ENCODE results near the gene ATP8B3. TPM values are rescaled to one million over a fixed set of nuclear protein-coding genes. Genes with fewer than 3 reads are reported as not detected.

Gene ATP8B3
- total RNA-seq, 4 donors from 2014 or later: 1.3 to 2.0 (median 1.6) TPM; not detected in 1

GRCh38 chr19:1847348-1847683 is 35.2 kb upstream of the ATP8B3 start:
- TF ChIP-seq CTCF (IDR thresholded peaks at IDR 0.05): no peak
- no peak for TF ChIP-seq POLR2A (IDR thresholded peaks at IDR 0.05)
- DNase-seq: no peak
- 11 to 13% methylated on average over 12 of the region's 12 CpGs for whole genome bisulfite sequencing, 2 donors
- Histone ChIP-seq H3K27ac (peak overlapping the region in 1 of 3 donors; percentile 99), H3K36me3 (no peaks in the 10 kb centered on the region), H3K4me3 (replicated peaks in 1 of 3) (peak overlapping the region in 2 of 3 donors; percentile 90 to 100), H3K27me3 (no peaks in the 10 kb centered on the region), H3K9me3 (no peaks in the 10 kb centered on the region), H3K4me1 (peaks cover 21 to 43% of the 10 kb centered on the region in 2 donors)
- intact Hi-C loops (cut with DNase I): no loop called here

GRCh38 chr19:1846517-1847204 is 34.6 kb upstream of the ATP8B3 start:
- no peaks in the 10 kb centered on the region for H3K9me3 ChIP-seq
- peak overlapping the region in 1 of 3 donors; percentile 100 for H3K4me3 ChIP-seq (replicated peaks in 1 of 3)
- H3K4me1 ChIP-seq: peaks cover 21 to 46% of the 10 kb centered on the region in 2 donors
- DNase-seq: no peak
- intact Hi-C loops (cut with DNase I): no loop called here
- TF ChIP-seq POLR2A (IDR thresholded peaks at IDR 0.05) (no peak), CTCF (IDR thresholded peaks at IDR 0.05) (no peak)
- H3K27me3 ChIP-seq: no peaks in the 10 kb centered on the region
- 87% methylated on average over 24 to 29 of the region's 29 CpGs for WGBS, 2 donors
- H3K27ac ChIP-seq: no peak overlapping the region
- no peaks in the 10 kb centered on the region for H3K36me3 ChIP-seq

- H3K9me3 ChIP-seq: no peaks in the 10 kb centered on the region
- 88 to 97% methylated on average over 11 of the region's 11 CpGs for WGBS, 2 donors
- TF ChIP-seq CTCF (IDR thresholded peaks at IDR 0.05) (no peak), POLR2A (IDR thresholded peaks at IDR 0.05) (no peak)
- H3K4me1 ChIP-seq: peaks cover 21 to 54% of the 10 kb centered on the region in 2 donors
- no peak overlapping the region for H3K27ac ChIP-seq
- no peaks in the 10 kb centered on the region for H3K36me3 ChIP-seq
- H3K4me3 ChIP-seq (replicated peaks in 1 of 3): no peak overlapping the region
- intact Hi-C loops (cut with DNase I): no loop called here
- DNase-seq: no peak
- no peaks in the 10 kb centered on the region for H3K27me3 ChIP-seq
These were observed 33.6 kb upstream of the ATP8B3 start for GRCh38 chr19:1845642-1846041.

- H3K4me3 ChIP-seq (replicated peaks in 1 of 3): no peak overlapping the region
- no peak for DNase-seq
- H3K36me3 ChIP-seq: no peaks in the 10 kb centered on the region
- no peaks in the 10 kb centered on the region for H3K27me3 ChIP-seq
- intact Hi-C loops (cut with DNase I): no loop called here
- no peaks in the 10 kb centered on the region for H3K9me3 ChIP-seq
- H3K27ac ChIP-seq: no peak overlapping the region
- TF ChIP-seq CTCF (IDR thresholded peaks at IDR 0.05) (no peak), POLR2A (IDR thresholded peaks at IDR 0.05) (no peak)
- H3K4me1 ChIP-seq: peaks cover 21 to 59% of the 10 kb centered on the region in 2 donors
- WGBS, 2 donors: 89 to 90% methylated on average over 12 to 15 of the region's 16 CpGs
These were observed 33.0 kb upstream of the ATP8B3 start for GRCh38 chr19:1845125-1845515.

- TF ChIP-seq CTCF (IDR thresholded peaks at IDR 0.05) (no peak), POLR2A (IDR thresholded peaks at IDR 0.05) (no peak)
- Histone ChIP-seq H3K36me3 (no peaks in the 10 kb centered on the region), H3K27me3 (no peaks in the 10 kb centered on the region), H3K4me3 (replicated peaks in 1 of 3) (no peak overlapping the region), H3K4me1 (peaks cover 21 to 64% of the 10 kb centered on the region in 2 donors), H3K27ac (no peak overlapping the region), H3K9me3 (no peaks in the 10 kb centered on the region)
- no peak for DNase-seq
- WGBS, 2 donors: 73 to 98% methylated on average over 9 to 14 of the region's 19 CpGs
- intact Hi-C loops (cut with DNase I): no loop called here
These were observed 32.5 kb upstream of the ATP8B3 start for GRCh38 chr19:1844513-1845124.
